Epithelial cell of esophagus (primary cell): ENCODE data around the gene GRIN2A.

ENCODE experiments used
- DNase-seq: peaks from one replicate; pipeline ENCODE4 v3.0.0; 2010; ENCODE audit warnings: low read depth
- H3K4me3 ChIP-seq: 2 replicates; pipeline ENCODE4 v1.5.1; 2011; ENCODE audit warnings: mild to moderate bottlenecking, low read length, control low read depth
- TF ChIP-seq, protein P1 (sequence below): IDR thresholded peaks from 2 replicates; pipeline ENCODE4 v1.5.1; 2011; ENCODE audit warnings: low read depth, mild to moderate bottlenecking, low read length, control low read depth, inconsistent platforms; ENCODE audit not compliant: insufficient read depth; ENCODE audit errors: missing control alignments

The GRIN2A gene

DNA sequence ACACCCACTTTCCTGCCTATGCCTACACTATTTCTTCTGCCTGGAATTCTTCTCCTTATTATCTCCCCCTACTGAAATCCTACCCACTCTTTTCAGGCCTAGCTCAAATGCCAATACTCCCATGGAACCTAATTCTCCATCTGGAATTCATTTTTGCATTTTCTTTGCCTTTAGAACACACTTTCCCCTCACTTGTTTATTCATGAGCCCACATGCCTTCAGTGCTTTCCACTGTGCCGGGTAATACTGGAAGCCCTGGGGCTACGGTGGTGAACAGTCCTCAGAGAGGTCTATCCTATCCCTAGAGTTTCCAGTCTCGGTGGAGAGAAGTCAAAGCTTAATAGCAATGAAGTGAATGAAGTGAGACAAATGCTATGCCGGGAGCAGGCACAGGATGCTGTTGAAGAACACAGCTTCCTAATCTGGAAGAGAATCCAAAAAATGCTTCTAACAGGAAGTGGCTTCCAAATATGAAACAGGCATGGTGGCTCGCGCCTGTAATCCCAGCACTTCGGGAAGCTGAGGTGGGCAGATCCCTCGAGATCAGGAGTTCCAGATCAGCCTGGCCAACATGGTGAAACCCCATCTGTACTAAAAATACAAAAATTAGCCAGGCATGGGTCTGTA, 322.4 kb downstream of the GRIN2A start:
- no peak for DNase-seq
- TF ChIP-seq, protein P1, sequence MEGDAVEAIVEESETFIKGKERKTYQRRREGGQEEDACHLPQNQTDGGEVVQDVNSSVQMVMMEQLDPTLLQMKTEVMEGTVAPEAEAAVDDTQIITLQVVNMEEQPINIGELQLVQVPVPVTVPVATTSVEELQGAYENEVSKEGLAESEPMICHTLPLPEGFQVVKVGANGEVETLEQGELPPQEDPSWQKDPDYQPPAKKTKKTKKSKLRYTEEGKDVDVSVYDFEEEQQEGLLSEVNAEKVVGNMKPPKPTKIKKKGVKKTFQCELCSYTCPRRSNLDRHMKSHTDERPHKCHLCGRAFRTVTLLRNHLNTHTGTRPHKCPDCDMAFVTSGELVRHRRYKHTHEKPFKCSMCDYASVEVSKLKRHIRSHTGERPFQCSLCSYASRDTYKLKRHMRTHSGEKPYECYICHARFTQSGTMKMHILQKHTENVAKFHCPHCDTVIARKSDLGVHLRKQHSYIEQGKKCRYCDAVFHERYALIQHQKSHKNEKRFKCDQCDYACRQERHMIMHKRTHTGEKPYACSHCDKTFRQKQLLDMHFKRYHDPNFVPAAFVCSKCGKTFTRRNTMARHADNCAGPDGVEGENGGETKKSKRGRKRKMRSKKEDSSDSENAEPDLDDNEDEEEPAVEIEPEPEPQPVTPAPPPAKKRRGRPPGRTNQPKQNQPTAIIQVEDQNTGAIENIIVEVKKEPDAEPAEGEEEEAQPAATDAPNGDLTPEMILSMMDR, result no peak
- no peak overlapping the region for H3K4me3 ChIP-seq

- TF ChIP-seq, protein P1, result no peak
- peak; percentile 27 for DNase-seq
Observed at GRCh38 chr16:9854675-9855074, 327.6 kb downstream of the GRIN2A start.

GRCh38 chr16:9852003-9852402, 330.2 kb downstream of the GRIN2A start:
- DNase-seq, result no peak
- no peak overlapping the region for H3K4me3 ChIP-seq
- TF ChIP-seq, protein P1, result no peak

More at GRCh38 chr16:9854675-9855074, 327.6 kb downstream of the GRIN2A start:
- H3K4me3 ChIP-seq, result no peak overlapping the region

GRCh38 chr16:9850817-9851216, 331.4 kb downstream of the GRIN2A start:
- TF ChIP-seq, protein P1, result no peak
- no peak overlapping the region for H3K4me3 ChIP-seq
- no peak for DNase-seq

DNA sequence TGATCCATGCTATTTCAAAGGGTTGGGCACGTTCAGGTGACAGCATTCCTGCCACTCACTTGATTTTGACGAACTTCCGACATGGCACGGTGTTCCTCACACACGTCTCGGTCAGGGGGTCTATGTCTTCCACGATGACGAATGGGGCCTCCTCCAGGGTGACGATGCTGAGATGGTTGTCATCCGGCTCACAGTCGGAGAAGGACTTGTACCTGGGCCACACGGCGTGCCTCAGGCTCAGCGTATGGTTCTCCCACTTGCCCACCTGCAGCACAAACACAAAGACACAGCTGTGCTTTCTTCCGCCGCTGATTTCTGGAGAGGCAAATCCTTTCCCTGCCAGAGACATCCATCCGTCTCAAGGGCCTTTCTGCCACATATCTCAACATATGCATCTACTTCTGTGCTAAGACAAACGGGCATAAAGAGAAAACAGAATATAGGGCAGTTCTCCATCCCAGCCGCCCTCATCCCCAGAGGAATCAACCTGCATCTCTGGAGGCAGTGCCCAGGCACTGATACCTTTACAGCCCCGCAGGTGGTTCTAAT, 332.5 kb downstream of the GRIN2A start:
- DNase-seq, result no peak
- no peak overlapping the region for H3K4me3 ChIP-seq

DNA sequence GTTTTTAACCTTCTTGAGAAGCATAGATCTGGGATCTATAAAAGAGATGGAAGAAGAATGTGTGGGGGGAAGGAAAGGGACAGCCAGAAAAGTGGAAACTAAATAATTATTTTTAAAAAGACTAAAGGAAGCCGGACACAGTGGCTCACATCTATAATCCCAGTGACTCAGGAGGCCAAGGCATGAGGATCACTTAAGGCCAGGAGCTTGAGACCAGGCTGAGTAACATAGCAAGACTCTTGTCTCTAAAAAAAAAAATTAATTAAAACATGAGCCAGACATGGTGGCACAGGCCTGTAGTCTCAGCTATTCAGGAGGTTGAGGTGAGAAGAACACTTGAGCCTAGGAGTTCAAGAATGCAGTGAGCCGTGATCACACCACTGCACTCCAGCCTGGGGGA, 335.1 kb downstream of the GRIN2A start:
- TF ChIP-seq, protein P1, result no peak
- DNase-seq, result peak; percentile 2
- no peak overlapping the region for H3K4me3 ChIP-seq

More for the DNA sequence above, 332.5 kb downstream of the GRIN2A start:
- TF ChIP-seq, protein P1, result no peak
